Stimulated activated effector memory CD8-positive, alpha-beta T cell treated with anti-CD3 and anti-CD28 coated beads, Interleukin-12 subunit alpha, Interleukin-12 subunit beta, amount 100 ng/mL, for 72 hours (primary cell): Measurements from ENCODE around the gene FEV.

Source experiments
- ATAC-seq: fragments of 150-1000 bp; cut with Tn5 transposase; 2 replicates; pipeline ENCODE4 v1.10.0; 2021
- DNase-seq, 2 donors: peaks; one replicate each; pipeline ENCODE4 v3.0.0; 2021 to 2022; ENCODE audit warnings: low spot score in 2 of 2
- H3K27ac Mint-ChIP-seq: one replicate; pipeline ENCODE4 v1.8.0; 2022; ENCODE audit warnings: mild to moderate bottlenecking, mixed read lengths
- H3K36me3 Mint-ChIP-seq: one replicate; pipeline ENCODE4 v1.8.0; 2022; ENCODE audit warnings: mild to moderate bottlenecking, mixed read lengths
- H3K4me1 Mint-ChIP-seq: one replicate; pipeline ENCODE4 v1.8.0; 2022; ENCODE audit warnings: mixed read lengths
- H3K4me3 Mint-ChIP-seq: one replicate; pipeline ENCODE4 v1.8.0; 2022; ENCODE audit warnings: mild to moderate bottlenecking, mixed read lengths
- H3K9me3 Mint-ChIP-seq: one replicate; pipeline ENCODE4 v1.8.0; 2022; ENCODE audit warnings: mixed read lengths

The FEV gene

DNA sequence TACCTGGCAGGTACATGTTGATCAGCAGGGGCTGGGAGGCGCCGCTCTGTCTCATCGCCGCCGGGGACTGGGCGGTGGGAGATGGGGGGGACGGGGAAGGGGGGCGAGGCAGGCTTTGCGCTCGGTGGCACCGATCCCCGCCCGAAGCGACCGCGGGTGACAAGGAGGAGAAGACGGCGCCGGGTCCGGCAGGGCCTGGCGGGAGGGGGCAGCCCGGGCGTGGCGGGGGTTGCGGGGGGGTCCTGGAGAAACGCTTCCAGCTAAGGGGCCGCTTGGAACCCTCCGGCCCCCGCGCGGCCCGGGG is at the start of gene FEV:
FEV (minus strand) TSS at position 164 of the 304 bp plus-strand sequence; CDS start at position 55, 109 bp downstream.
- ATAC-seq, result no peak
- DNase-seq, result no peak
- Mint-ChIP-seq H3K9me3 (no peaks in the 10 kb centered on the region), H3K4me3 (peak within 1 kb of the TSS; percentile 27), H3K36me3 (peaks cover 5% of the 10 kb centered on the region), H3K27ac (no peak within 1 kb of the TSS), H3K4me1 (peaks cover 30% of the 10 kb centered on the region)

DNA sequence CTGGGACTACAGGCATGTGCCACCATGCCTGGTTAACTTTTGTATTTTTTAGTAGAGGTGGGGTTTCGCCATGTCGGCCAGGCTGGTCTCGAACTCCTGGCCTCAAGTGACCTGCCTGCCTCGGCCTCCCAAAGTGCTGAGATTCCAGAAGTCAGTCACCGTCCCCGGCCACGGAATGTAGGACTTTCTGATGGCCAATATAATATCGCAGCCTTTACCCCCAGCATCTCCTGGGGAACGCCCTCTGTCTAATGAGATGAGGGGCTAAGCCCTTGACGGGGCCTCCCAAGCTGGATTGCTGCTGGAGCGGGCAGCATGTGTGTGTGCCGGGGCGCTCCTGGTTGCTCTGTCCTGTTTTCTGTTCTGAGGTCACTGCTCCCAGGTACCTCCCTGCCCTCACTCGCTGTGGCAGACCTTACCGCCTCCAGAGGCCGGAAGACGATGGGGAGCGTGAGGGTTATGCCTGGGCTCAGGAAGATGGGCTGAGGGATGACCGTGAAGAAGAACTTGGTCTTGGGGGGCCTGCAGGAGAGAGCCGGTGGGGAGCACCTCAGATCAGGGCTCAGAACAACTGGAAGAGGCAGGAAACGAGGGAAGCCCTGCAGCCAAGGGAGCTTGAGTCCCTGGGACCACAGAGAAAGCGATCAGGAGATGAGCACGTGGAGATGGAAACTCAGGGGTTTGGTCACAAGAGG is 47.2 kb upstream of the FEV start:
- no peak overlapping the region for H3K4me3 Mint-ChIP-seq
- ATAC-seq, result no peak
- no peaks in the 10 kb centered on the region for H3K4me1 Mint-ChIP-seq
- no peak for DNase-seq
- H3K27ac Mint-ChIP-seq, result no peak overlapping the region
- no peaks in the 10 kb centered on the region for H3K9me3 Mint-ChIP-seq
- H3K36me3 Mint-ChIP-seq, result no peaks in the 10 kb centered on the region

DNA sequence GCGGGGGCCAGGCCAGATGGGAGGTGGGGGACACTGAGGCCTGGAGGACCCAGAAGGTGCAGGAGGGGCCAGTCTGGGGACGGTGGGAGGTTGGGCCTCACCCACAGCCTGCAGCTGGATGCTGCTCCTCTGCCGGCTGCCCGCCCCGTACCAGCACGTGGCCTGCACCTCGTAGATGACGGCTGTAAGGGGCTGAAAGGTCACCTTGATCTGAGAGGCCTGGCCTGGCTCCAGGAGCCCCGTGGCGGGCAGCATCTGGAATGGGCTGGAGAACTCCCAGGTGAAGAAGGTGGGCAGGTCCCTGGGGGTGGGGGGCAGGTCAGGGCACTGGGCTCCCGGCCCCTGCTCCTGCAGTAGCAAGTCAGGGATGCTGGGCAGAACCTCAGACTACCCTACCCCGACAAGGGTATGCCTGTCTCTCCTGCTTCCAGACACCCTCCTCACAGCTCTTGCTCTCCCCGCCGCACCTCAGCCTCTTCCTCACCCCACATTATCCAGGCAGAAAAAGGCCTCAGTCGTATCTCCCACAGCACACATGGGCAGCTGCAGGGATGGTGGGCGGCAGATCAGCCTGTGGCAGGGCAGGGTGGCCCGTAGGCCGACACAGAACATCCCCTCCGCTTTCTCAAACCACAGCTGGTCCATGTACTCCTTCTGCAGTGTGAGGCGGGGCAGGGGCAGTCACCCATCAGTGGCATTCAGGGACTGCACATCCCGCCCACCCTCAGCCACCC is 46.2 kb upstream of the FEV start:
- no peak overlapping the region for H3K4me3 Mint-ChIP-seq
- H3K36me3 Mint-ChIP-seq, result no peaks in the 10 kb centered on the region
- ATAC-seq (no peak), DNase-seq (no peak)
- H3K4me1 Mint-ChIP-seq, result no peaks in the 10 kb centered on the region
- no peaks in the 10 kb centered on the region for H3K9me3 Mint-ChIP-seq
- H3K27ac Mint-ChIP-seq, result no peak overlapping the region

DNA sequence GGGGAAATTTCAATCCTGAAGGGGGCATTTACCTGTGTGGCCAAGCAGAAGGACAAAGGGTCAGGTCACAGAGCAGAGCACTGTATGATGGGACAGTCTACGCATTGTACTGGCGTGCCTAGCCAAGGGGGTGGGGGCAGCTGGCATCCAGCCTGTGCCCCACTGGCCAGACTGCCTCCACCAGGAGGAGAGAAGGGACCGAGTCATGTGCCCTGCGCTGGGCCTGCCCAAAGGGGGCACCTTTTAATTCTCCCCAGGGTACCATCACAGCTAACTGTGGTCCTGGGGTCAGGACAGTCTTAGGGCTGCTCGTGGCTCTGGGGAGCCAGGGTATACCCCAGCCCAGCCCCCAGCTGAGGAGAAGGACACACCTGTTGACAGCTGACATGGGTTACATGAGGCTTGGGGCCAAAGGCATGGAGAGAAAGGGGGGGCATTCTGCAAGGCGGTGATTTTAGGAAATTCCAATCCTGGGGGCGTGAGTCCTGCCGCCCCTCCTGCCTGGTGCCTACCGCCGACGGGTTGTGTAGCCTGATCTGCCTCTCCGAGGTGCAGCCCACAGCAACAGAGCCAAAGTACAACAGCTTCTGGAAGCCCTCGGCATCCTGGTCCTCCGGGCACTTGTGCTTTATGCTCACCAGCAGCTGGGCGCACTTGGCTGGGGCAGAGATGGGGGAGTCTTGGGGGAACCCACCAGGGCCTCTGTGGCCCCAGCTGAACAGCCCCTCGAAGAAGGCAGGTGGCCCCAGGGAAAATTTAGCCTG is 45.4 kb upstream of the FEV start:
- Mint-ChIP-seq H3K36me3 (no peaks in the 10 kb centered on the region), H3K4me1 (no peaks in the 10 kb centered on the region), H3K27ac (no peak overlapping the region), H3K9me3 (no peaks in the 10 kb centered on the region), H3K4me3 (no peak overlapping the region)
- DNase-seq (no peak), ATAC-seq (no peak)

DNA sequence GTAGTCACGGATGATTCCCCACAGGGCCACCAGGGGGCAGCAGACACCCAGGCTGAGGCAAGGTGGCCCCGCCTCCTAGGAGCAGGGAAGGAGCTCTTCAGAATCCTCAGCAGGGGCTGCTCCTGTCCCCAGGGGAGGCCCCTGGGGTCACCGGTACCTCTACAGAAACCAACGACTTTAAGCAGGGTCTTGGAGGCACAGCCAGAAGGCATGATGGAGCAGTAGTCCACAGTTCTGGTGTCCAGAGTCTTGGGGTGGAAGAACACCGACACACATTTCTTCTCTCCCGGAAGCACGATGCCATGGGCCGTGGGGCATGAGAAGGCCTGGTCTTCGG is 44.8 kb upstream of the FEV start:
- DNase-seq, result peak; percentile 66 to 80
- Mint-ChIP-seq H3K27ac (no peak overlapping the region), H3K36me3 (no peaks in the 10 kb centered on the region), H3K4me1 (no peaks in the 10 kb centered on the region), H3K4me3 (no peak overlapping the region), H3K9me3 (no peaks in the 10 kb centered on the region)
- peak; percentile 76 for ATAC-seq

DNA sequence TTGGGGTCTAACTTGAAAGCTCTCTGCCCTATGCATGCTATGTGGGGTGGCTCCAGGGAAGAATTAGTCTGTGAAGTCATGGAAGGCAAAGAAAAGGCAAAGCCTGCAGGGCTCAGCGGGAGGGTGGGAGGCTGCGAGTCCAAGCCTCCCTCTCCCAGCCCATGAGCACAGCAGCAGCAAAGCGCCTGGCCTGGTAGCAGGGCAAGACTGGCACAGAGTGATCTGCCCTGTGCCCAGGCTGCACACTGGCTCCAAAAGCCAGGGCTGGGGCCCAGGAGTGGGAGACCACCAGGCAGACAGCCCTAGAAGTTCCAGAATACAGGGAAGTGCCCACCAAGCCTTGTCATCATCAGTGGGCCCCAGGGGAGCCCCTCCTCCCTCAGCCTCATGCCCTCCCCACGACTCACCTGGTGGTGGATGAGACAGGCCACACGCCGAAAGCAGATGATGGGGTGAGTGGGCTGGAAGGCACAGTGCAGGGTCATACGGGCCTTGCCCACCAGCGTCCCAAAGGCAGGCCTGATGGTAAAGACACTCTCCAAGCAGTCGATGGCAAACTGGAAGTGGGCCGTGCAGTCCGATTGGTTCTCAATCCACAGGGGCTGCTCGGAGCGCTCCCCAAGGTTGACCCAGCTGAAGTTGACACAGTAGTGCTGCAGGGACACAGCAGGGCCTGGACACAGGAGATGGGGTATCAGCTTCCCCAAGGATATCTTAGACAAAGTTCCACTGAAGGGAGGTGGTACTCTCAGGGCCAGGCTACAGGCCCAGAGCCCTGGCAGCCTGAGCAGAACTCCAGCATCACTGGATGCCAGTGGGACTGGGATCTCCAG is 44.2 kb upstream of the FEV start:
- no peaks in the 10 kb centered on the region for H3K9me3 Mint-ChIP-seq
- no peak for DNase-seq

DNA sequence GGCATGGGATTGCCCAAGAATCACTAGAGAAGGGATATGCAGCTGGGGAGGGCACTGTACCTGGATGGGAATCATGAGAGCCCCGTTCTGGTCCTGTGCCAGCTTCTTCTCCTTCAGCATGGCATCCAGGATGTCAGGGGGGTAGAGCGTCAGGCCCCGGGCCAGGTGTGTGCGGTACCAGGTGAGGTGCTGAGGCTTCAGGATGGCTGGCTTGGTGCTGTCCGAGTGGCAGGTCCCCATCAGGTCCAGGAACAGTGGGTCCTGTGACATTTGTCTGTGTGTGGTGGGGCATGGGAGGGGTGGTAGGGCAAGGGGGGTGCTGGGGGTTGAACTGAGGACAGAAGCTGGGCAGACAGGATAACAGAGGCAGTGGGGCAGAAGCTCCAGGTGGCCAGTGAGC is 43.2 kb upstream of the FEV start:
- no peak for DNase-seq
- ATAC-seq, result no peak
- Mint-ChIP-seq H3K4me3 (no peak overlapping the region), H3K9me3 (no peaks in the 10 kb centered on the region), H3K36me3 (no peaks in the 10 kb centered on the region), H3K27ac (no peak overlapping the region), H3K4me1 (no peaks in the 10 kb centered on the region)

More for the DNA sequence above, 44.2 kb upstream of the FEV start:
- Mint-ChIP-seq H3K36me3 (no peaks in the 10 kb centered on the region), H3K4me3 (no peak overlapping the region), H3K27ac (no peak overlapping the region), H3K4me1 (no peaks in the 10 kb centered on the region)
- ATAC-seq, result peak; percentile 9

DNA sequence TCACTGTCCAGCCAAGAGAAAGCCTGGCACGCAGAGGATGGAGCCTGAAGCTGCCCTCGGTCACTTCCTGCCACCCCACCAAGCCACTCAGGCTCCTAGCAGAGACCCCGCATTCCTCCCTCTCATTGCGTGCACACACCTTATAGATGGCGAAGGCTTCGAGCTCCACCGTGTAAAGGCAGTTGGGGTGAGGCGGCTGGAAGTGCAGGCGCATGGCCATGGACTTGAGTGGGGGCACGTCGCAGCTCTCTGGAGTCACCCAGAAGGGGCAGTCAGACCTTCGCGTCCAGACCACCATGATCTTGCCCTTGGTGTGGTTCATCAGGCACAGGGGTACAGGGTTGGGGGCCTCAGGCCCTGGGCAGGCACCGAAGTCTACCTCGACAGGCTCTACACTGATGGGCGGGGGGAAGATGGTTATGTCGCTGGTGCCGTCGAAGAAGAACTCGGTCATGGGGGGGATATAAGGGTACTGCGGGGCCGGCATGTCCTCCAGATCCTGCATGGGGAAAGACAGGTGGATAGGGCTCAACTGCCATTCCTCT is 42.6 kb upstream of the FEV start:
- DNase-seq (no peak), ATAC-seq (no peak)
- H3K27ac Mint-ChIP-seq, result no peak overlapping the region
- H3K9me3 Mint-ChIP-seq, result no peaks in the 10 kb centered on the region
- no peak overlapping the region for H3K4me3 Mint-ChIP-seq
- no peaks in the 10 kb centered on the region for H3K4me1 Mint-ChIP-seq
- H3K36me3 Mint-ChIP-seq, result no peaks in the 10 kb centered on the region

DNA sequence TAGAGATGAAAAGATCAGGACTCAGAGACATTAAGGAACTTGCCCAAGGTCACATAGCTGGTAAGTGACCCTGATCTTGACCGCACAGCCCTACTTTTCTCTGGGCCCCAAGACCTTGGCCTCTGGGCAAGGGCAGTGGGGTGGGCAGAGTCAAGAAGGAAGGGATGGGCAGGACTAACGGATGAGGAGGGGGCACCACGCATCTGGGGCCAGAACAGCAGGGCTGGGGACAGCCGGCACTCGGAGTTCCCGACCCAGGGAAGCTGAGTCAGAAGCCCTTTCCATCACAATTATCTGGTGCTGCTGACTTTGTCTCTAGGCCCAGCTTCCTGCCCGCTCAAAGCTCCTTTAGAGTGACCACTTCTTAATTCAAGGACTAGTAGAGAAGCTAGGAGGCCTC is 42.0 kb upstream of the FEV start:
- ATAC-seq (no peak), DNase-seq (no peak)
- Mint-ChIP-seq H3K36me3 (no peaks in the 10 kb centered on the region), H3K4me1 (no peaks in the 10 kb centered on the region), H3K9me3 (no peaks in the 10 kb centered on the region), H3K27ac (no peak overlapping the region), H3K4me3 (no peak overlapping the region)

DNA sequence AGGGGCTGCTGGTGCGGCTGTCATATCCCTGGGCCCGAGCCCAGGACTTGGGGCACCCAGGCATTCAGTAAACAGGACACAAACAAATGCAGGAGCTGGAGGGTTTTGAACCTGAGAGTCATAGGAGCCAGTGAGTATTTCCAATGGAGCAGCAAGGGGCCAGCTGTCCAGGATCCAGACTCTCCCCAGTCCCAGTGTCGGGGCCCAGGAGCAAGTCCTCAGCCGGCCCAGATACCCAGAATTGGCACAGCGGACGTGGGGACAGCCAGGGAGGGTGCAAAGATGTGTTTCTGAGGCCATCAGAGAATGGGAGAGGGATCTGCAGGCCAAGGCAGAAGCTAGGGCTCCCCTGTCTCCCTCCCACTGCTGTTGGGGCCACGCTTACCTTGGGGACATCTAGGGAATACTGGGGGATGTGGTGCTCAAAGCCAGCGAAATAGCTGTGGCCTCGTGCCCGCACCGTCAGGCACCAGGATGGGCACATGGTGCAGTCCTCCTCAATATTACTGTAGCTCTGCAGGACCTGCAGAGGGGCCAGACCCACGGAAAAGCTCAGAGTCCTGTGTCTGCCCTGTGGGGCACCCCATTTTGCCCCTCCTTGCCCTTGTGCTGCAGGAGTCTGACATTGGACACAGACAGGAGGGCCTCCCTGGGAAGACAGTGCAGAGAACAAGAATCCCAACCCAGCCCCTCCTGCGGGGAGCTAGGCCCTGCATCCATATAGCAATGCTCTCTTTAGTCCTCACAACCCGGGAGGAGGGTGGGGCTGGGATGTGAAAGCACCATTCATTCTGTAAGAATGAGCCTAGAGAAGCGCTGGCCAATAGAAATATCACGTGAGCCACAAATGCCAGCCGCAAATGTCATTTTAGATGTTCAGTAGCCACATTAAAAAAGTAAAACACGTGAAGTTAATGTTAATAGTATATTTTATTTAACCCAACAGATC is 40.9 kb upstream of the FEV start:
- no peak overlapping the region for H3K27ac Mint-ChIP-seq
- H3K4me3 Mint-ChIP-seq, result no peak overlapping the region
- DNase-seq (no peak), ATAC-seq (no peak)
- H3K4me1 Mint-ChIP-seq, result no peaks in the 10 kb centered on the region
- no peaks in the 10 kb centered on the region for H3K9me3 Mint-ChIP-seq
- H3K36me3 Mint-ChIP-seq, result no peaks in the 10 kb centered on the region

DNA sequence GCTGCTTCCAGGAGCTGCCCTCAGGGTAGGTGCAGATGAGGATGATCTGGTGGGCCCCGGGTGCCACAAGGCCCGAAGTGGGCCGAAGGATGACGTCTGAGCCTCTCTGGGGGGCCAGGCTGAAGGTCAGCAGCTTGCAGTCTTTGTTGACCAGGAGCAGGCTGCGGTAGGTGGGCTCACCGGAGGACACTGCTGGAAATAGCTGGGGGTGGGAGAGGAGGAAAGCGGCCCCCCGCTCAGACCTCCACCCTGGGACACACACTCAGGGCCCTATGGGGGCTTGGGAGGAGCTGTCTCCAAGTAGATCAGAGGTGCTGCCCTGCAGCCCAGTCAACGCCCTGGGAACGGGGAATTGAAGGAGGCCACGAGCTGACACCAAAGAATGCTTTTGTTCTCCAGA is 39.1 kb upstream of the FEV start:
- no peaks in the 10 kb centered on the region for H3K4me1 Mint-ChIP-seq
- H3K27ac Mint-ChIP-seq, result no peak overlapping the region
- ATAC-seq (no peak), DNase-seq (no peak)
- H3K9me3 Mint-ChIP-seq, result no peaks in the 10 kb centered on the region
- H3K36me3 Mint-ChIP-seq, result no peaks in the 10 kb centered on the region
- no peak overlapping the region for H3K4me3 Mint-ChIP-seq

DNA sequence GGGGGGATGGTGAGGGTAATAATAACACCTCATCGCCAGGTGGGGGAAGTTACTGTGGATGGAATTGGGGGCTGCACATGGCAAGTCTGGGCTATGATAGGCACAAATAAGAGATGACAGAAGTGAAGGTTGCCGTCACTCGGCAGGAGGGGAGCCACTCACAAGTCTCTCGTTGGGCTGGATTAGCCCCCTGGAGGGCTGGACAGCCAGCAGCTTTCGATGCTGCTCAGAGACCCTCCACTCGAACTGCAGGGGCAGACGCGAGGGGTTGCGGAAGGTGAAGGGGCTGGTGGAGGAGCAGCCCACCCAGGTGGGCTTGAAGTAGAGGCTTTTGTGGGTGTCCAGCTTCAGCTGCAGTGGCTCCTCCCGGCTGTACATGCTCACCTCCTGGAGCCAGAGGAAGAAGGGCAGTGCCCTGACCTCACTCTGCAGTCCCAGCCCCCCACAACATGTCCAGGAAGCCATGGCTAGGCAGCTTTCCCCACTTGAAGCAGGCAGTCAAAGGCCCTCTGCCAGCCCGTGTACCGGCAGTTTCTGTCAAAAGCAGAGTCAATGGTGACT is 38.1 kb upstream of the FEV start:
- H3K36me3 Mint-ChIP-seq, result no peaks in the 10 kb centered on the region
- H3K27ac Mint-ChIP-seq, result no peak overlapping the region
- ATAC-seq (no peak), DNase-seq (no peak)
- no peaks in the 10 kb centered on the region for H3K9me3 Mint-ChIP-seq
- no peak overlapping the region for H3K4me3 Mint-ChIP-seq
- no peaks in the 10 kb centered on the region for H3K4me1 Mint-ChIP-seq

DNA sequence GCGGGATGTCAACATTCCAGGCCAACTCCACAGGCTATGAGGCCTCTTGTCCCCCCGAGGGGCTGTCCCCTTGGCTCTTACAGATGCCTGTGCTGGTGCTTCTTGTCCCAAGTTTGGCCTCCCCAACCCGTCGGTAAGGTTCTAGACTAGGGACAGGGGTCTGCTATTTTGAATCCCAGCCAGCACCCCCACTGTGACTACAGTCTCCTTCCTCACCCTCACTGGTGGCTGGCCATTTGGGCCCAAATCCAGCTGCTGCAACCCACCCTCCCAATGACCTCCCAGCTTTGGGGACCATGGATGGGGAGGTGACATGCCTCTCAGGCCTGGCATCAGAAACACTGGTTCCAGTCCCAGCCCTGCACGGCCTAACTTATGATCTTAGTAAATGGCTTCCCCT is 37.6 kb upstream of the FEV start:
- Mint-ChIP-seq H3K36me3 (no peaks in the 10 kb centered on the region), H3K27ac (no peak overlapping the region)

DNA sequence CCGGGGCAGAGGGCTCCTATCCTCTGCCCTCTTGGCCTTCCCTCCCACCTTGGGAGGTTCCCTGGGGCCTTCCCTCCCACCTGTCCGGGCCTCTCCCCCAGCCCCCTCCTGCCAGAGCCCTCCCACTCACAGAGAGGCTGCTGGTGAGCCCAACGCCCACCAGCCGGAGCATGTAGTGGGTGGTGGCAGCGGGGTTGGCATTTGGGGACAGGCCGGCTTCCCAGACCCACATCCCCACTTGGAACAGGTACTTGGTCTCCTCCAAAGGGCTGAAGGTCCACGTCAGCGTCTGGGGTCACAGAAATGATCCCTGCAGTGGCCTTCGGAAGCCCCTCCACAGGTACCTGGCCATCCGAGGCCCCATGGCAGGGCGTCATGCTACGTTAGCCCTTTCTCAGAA is 37.1 kb upstream of the FEV start:
- no peaks in the 10 kb centered on the region for H3K9me3 Mint-ChIP-seq
- H3K4me3 Mint-ChIP-seq, result no peak overlapping the region
- H3K27ac Mint-ChIP-seq, result no peak overlapping the region
- no peaks in the 10 kb centered on the region for H3K4me1 Mint-ChIP-seq
- ATAC-seq, result no peak
- DNase-seq, result no peak
- H3K36me3 Mint-ChIP-seq, result no peaks in the 10 kb centered on the region

More for the DNA sequence above, 37.6 kb upstream of the FEV start:
- ATAC-seq (no peak), DNase-seq (no peak)
- Mint-ChIP-seq H3K4me1 (no peaks in the 10 kb centered on the region), H3K9me3 (no peaks in the 10 kb centered on the region), H3K4me3 (no peak overlapping the region)
